Neural cell (in vitro differentiated cells): ENCODE results near the gene FAM107B.

Experiments
- CTCF ChIP-seq: fragments of 450-650 bp; IDR thresholded peaks from 2 replicates; pipeline ENCODE4 v1.5.1; 2014; ENCODE audit warnings: antibody characterized with exemption, mild to moderate bottlenecking, moderate library complexity; ENCODE audit not compliant: poor library complexity, severe bottlenecking
- EP300 ChIP-seq: fragments of 450-650 bp; conservative IDR thresholded peaks from 2 replicates; pipeline ENCODE4 v1.6.1; 2014; ENCODE audit warnings: antibody characterized with exemption, mild to moderate bottlenecking, moderate library complexity; ENCODE audit not compliant: poor library complexity, severe bottlenecking
- EZH2 ChIP-seq: fragments of 200-600, 300-800 bp; shearing (Covaris generic), sonication (generic); IDR thresholded peaks from 2 replicates; pipeline ENCODE4 v1.6.1; 2014; ENCODE audit warnings: antibody characterized with exemption, low read length, borderline replicate concordance, mild to moderate bottlenecking; ENCODE audit not compliant: insufficient read depth, poor library complexity, severe bottlenecking
- POLR2AphosphoS5 ChIP-seq: IDR thresholded peaks from 2 replicates; pipeline ENCODE4 v1.6.1; 2012
- RAD21 ChIP-seq: fragments of 450-650 bp; conservative IDR thresholded peaks from 2 replicates; pipeline ENCODE4 v1.6.1; 2014; ENCODE audit warnings: antibody characterized with exemption, mild to moderate bottlenecking, moderate library complexity
- SMC3 ChIP-seq: fragments of 450-650 bp; conservative IDR thresholded peaks from 2 replicates; pipeline ENCODE4 v1.6.1; 2014; ENCODE audit warnings: antibody characterized with exemption, mild to moderate bottlenecking, moderate library complexity; ENCODE audit not compliant: poor library complexity
- TF ChIP-seq, protein P1 (sequence below): IDR thresholded peaks from 2 replicates; pipeline ENCODE4 v1.6.1; 2012; ENCODE audit warnings: borderline replicate concordance

GRCh38 chr10:14611968-14612693, 162.6 kb downstream of the FAM107B start:
- TF ChIP-seq CTCF (no peak), POLR2AphosphoS5 (no peak), EP300 (no peak), SMC3 (no peak), EZH2 (no peak), RAD21 (no peak)
- TF ChIP-seq, protein P1, sequence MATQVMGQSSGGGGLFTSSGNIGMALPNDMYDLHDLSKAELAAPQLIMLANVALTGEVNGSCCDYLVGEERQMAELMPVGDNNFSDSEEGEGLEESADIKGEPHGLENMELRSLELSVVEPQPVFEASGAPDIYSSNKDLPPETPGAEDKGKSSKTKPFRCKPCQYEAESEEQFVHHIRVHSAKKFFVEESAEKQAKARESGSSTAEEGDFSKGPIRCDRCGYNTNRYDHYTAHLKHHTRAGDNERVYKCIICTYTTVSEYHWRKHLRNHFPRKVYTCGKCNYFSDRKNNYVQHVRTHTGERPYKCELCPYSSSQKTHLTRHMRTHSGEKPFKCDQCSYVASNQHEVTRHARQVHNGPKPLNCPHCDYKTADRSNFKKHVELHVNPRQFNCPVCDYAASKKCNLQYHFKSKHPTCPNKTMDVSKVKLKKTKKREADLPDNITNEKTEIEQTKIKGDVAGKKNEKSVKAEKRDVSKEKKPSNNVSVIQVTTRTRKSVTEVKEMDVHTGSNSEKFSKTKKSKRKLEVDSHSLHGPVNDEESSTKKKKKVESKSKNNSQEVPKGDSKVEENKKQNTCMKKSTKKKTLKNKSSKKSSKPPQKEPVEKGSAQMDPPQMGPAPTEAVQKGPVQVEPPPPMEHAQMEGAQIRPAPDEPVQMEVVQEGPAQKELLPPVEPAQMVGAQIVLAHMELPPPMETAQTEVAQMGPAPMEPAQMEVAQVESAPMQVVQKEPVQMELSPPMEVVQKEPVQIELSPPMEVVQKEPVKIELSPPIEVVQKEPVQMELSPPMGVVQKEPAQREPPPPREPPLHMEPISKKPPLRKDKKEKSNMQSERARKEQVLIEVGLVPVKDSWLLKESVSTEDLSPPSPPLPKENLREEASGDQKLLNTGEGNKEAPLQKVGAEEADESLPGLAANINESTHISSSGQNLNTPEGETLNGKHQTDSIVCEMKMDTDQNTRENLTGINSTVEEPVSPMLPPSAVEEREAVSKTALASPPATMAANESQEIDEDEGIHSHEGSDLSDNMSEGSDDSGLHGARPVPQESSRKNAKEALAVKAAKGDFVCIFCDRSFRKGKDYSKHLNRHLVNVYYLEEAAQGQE, result no peak
